ENCODE measurements around the gene HTR3B. TPM values are rescaled to one million over a fixed set of nuclear protein-coding genes. Genes with fewer than 3 reads are reported as not detected.

The HTR3B gene
- total and polyA plus RNA-seq, 7 donors, result 0.07 TPM; not detected in 6

DNA sequence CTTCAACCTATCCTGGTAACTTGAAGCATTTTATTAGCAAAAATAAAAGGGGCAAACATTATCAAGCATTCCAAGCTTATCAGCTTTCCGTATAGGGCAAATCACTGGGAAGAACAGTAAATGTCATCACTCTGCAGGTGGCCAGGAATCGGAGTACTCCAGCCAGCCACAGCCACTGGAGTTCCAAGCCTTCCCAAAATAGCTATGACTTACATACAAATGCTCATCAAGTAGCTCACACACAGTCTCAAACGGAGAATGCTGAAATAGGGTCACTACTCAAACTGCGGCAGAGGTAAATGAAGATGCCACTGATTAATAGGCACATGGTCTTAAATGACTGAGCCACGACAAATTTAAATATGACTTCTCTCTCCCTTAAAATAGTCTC lies 31.4 kb upstream of the HTR3B start:
- Histone ChIP-seq H3K36me3 (no peaks in the 10 kb centered on the region), H3K4me3 (peak overlapping the region in 3 of 4 donors; percentile 9 to 74 (median 20)), H3K27me3 (no peaks in the 10 kb centered on the region), H3K9me3 (no peaks in the 10 kb centered on the region), H3K27ac (peak overlapping the region; percentile 52 to 93 (median 93)), H3K4me1 (peaks cover 0 to 44% (median 32%) of the 10 kb centered on the region in 4 donors)
- DNase-seq, result no peak
- WGBS, 2 donors, result 52 to 65% methylated on average over 5 of the region's 5 CpGs
- TF ChIP-seq EP300 (IDR thresholded peaks at IDR 0.05) (no peak), POLR2AphosphoS5 (IDR thresholded peaks at IDR 0.05) (peak in 1 of 4 donors; percentile 8)
- intact Hi-C loops (cut with DNase I), result loop anchor here (10.0 kb wide), 1 partner anchor 532 kb away; the partner anchor contains the start of genes C11orf71 and RBM7

DNA sequence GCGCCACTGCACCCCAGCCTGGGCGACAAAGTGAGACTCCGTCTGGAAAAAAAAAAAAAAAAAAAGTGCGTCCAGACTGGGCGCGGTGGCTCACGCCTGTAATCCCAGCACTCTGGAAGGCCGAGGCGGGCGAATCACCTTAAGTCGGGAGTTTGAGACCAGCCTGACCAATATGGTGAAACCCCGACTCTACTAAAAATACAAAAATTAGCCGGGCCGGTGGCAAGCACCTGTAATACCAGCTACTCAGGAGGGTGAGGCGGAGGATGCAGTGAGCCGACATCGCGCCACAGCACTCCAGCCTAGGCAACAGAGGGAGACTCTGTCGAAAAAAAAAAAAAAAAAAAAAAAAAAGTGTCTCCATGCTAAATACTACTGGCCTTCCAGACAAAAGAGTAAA lies 30.5 kb upstream of the HTR3B start:
- intact Hi-C loops (cut with DNase I), result loop anchor here (10.0 kb wide), 1 partner anchor 531 kb away; the partner anchor contains the start of genes C11orf71 and RBM7
- Histone ChIP-seq H3K27ac (peak overlapping the region; percentile 52 to 93 (median 93)), H3K27me3 (no peaks in the 10 kb centered on the region), H3K4me1 (peaks cover 0 to 44% (median 32%) of the 10 kb centered on the region in 4 donors), H3K4me3 (peak overlapping the region in 3 of 4 donors; percentile 63 to 74 (median 73)), H3K36me3 (no peaks in the 10 kb centered on the region), H3K9me3 (no peaks in the 10 kb centered on the region)
- 93 to 95% methylated on average over 19 of the region's 19 CpGs for WGBS, 2 donors
- DNase-seq, result no peak
- TF ChIP-seq POLR2A (IDR thresholded peaks at IDR 0.05) (no peak), POLR2AphosphoS5 (IDR thresholded peaks at IDR 0.05) (no peak), EP300 (IDR thresholded peaks at IDR 0.05) (no peak)
- TF ChIP-seq, protein P1, sequence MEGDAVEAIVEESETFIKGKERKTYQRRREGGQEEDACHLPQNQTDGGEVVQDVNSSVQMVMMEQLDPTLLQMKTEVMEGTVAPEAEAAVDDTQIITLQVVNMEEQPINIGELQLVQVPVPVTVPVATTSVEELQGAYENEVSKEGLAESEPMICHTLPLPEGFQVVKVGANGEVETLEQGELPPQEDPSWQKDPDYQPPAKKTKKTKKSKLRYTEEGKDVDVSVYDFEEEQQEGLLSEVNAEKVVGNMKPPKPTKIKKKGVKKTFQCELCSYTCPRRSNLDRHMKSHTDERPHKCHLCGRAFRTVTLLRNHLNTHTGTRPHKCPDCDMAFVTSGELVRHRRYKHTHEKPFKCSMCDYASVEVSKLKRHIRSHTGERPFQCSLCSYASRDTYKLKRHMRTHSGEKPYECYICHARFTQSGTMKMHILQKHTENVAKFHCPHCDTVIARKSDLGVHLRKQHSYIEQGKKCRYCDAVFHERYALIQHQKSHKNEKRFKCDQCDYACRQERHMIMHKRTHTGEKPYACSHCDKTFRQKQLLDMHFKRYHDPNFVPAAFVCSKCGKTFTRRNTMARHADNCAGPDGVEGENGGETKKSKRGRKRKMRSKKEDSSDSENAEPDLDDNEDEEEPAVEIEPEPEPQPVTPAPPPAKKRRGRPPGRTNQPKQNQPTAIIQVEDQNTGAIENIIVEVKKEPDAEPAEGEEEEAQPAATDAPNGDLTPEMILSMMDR (IDR thresholded peaks at IDR 0.05), result no peak

DNA sequence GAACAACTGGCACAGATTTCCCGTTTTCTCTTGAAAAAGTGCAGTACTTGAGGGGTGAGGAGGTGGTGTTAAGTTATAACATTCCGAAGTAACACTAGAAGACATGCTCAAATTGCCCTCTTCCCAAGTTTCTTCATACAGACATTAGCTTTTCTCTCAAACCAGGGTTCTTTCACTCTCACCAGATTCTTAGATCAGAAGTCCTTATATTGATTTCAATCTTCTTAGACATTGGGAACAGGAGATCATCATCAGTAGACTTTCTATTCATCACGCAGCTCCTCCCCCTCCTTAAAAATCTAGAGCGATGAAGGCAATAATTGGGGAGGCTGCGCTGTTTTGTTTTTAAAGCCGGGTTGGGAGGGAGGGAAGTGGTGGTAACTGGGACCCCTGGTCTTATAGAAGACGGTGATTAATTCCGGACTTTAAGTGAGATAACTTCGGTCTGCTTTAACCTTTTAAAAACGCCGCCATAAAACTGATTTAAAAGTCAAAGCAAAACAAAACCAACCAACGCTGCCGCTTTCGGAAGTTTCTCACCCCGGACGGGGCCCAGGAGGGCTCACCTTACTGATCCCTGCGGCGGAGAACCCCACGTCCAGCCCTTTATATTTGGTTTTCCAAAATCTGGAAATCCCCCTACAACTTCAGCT lies 29.9 kb upstream of the HTR3B start:
- TF ChIP-seq POLR2AphosphoS5 (IDR thresholded peaks at IDR 0.05) (no peak), POLR2A (IDR thresholded peaks at IDR 0.05) (no peak), EP300 (IDR thresholded peaks at IDR 0.05) (no peak)
- TF ChIP-seq, protein P1 (IDR thresholded peaks at IDR 0.05), result no peak
- H3K9me3 ChIP-seq, result no peaks in the 10 kb centered on the region
- H3K27ac ChIP-seq, result peak overlapping the region; percentile 89 to 93 (median 93)
- peaks cover 0 to 44% (median 32%) of the 10 kb centered on the region in 4 donors for H3K4me1 ChIP-seq
- intact Hi-C loops (cut with DNase I), result loop anchor here (10.0 kb wide), 1 partner anchor 530 kb away; the partner anchor contains the start of genes C11orf71 and RBM7
- H3K4me3 ChIP-seq, result peak overlapping the region; percentile 57 to 74 (median 68)
- no peaks in the 10 kb centered on the region for H3K36me3 ChIP-seq
- H3K27me3 ChIP-seq, result no peaks in the 10 kb centered on the region
- 4 to 5% methylated on average over 19 of the region's 19 CpGs for WGBS, 2 donors
- DNase-seq, result no peak

DNA sequence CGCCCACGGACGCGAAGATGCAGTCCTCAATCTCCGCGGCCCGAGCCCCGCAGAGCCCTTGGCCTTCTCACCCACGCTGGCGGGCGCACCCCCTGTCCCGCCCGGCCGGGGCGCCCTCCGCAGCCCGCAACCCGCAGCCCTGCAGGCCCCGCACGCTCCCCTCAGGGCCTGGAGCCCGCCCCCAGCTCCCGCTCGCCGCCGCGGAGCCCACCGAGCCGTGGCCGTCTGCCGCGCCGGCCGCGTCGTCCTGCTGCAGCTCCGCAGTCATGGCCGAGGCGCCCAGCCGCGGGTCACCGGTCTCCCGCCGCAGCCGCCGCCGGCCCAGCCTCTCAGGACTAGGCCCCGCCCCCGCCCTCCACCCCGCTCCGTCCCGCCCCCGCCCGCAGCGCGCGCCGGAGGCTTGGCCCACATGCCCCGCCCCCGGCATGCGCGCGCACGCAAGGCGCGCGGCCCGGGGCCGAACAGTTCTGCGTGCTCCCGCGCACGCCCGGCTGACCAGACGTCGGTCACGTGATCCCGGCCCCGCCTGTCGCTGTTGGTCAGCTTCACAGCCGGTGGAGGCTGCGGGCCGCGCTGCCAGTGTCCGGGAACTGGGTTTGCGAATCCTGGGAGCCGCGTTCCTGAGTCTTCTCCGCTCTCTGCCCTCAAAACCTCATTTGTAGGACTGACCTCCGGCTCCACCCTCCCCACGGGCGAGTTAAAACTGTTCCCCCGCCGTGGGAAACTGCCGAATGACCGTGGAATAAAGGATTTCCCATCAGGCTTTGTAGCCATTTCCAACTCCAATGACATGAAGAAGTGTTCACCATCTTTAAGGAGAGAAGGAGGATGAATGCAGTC lies 29.1 kb upstream of the HTR3B start, which contains the start of gene USP28:
USP28 (minus strand) TSS at position 339 of the 840 bp plus-strand sequence; CDS start at position 268, 71 bp downstream.
- intact Hi-C loops (cut with DNase I), result loop anchor here (10.0 kb wide), 1 partner anchor 529 kb away; the partner anchor contains the start of genes C11orf71 and RBM7
- WGBS, 2 donors, result 0% methylated on average over 95 of the region's 95 CpGs
- TF ChIP-seq, protein P1 (IDR thresholded peaks at IDR 0.05), result no peak
- TF ChIP-seq POLR2A (IDR thresholded peaks at IDR 0.05), result peak; percentile 66 to 78
- TF ChIP-seq POLR2AphosphoS5 (IDR thresholded peaks at IDR 0.05), result peak; percentile 74 to 92 (median 90)
- peak in 1 of 4 donors; percentile 28 for TF ChIP-seq EP300 (IDR thresholded peaks at IDR 0.05)

More for the DNA sequence above, 29.1 kb upstream of the HTR3B start, which contains the start of gene USP28:
- no peaks in the 10 kb centered on the region for H3K36me3 ChIP-seq
- peaks cover 0 to 44% (median 32%) of the 10 kb centered on the region in 4 donors for H3K4me1 ChIP-seq
- H3K27me3 ChIP-seq, result no peaks in the 10 kb centered on the region
- peak within 1 kb of the TSS; percentile 89 to 93 (median 93) for H3K27ac ChIP-seq
- peak; percentile 98 for DNase-seq
- no peaks in the 10 kb centered on the region for H3K9me3 ChIP-seq
- H3K4me3 ChIP-seq, result peak within 1 kb of the TSS; percentile 57 to 74 (median 68)
